ENCODE results near the gene PI16.

The PI16 gene

GRCh38 chr6:36954262-36954931, at the start of gene PI16:
Gene PI16 (plus strand): TSS chr6:36954738. CDS start chr6:36954761, 23 bp downstream.
- in situ Hi-C loops (cut with HindIII; ENCODE audit: low sequenced_read_pairs) = no loop called here

- in situ Hi-C loops (cut with HindIII; ENCODE audit: low sequenced_read_pairs) = loop anchor here (5.0 kb wide), 2 partner anchors 43 to 112 kb away; no protein-coding TSS in a partner anchor
These were observed 49.6 kb upstream of the PI16 start for GRCh38 chr6:36904851-36905393.

GRCh38 chr6:36906539-36907325, 47.8 kb upstream of the PI16 start:
- in situ Hi-C loops (cut with HindIII; ENCODE audit: low sequenced_read_pairs) = loop anchor here (5.0 kb wide), 2 partner anchors 44 to 111 kb away; no protein-coding TSS in a partner anchor

- in situ Hi-C loops (cut with HindIII; ENCODE audit: low sequenced_read_pairs) = loop anchor here (5.0 kb wide), 2 partner anchors 45 to 110 kb away; no protein-coding TSS in a partner anchor
These were observed 46.8 kb upstream of the PI16 start for GRCh38 chr6:36907781-36908180.

- in situ Hi-C loops (cut with HindIII; ENCODE audit: low sequenced_read_pairs) = loop anchor here (5.0 kb wide), 2 partner anchors 46 to 109 kb away; no protein-coding TSS in a partner anchor
These were observed 45.8 kb upstream of the PI16 start for GRCh38 chr6:36908747-36909146.

GRCh38 chr6:36912030-36912454, 42.5 kb upstream of the PI16 start:
- in situ Hi-C loops (cut with HindIII; ENCODE audit: low sequenced_read_pairs) = no loop called here

GRCh38 chr6:36912586-36912985, 42.0 kb upstream of the PI16 start:
- in situ Hi-C loops (cut with HindIII; ENCODE audit: low sequenced_read_pairs) = no loop called here

- in situ Hi-C loops (cut with HindIII; ENCODE audit: low sequenced_read_pairs) = no loop called here
These were observed 41.5 kb upstream of the PI16 start for GRCh38 chr6:36913082-36913481.

GRCh38 chr6:36914227-36914794, 40.2 kb upstream of the PI16 start:
- in situ Hi-C loops (cut with HindIII; ENCODE audit: low sequenced_read_pairs) = no loop called here

GRCh38 chr6:36915599-36915998, 38.9 kb upstream of the PI16 start:
- in situ Hi-C loops (cut with HindIII; ENCODE audit: low sequenced_read_pairs) = no loop called here

GRCh38 chr6:36916126-36916525, 38.4 kb upstream of the PI16 start:
- in situ Hi-C loops (cut with HindIII; ENCODE audit: low sequenced_read_pairs) = no loop called here

- in situ Hi-C loops (cut with HindIII; ENCODE audit: low sequenced_read_pairs) = no loop called here
These were observed 36.9 kb upstream of the PI16 start for GRCh38 chr6:36917541-36918193.

- in situ Hi-C loops (cut with HindIII; ENCODE audit: low sequenced_read_pairs) = no loop called here
These were observed 34.5 kb upstream of the PI16 start for GRCh38 chr6:36920049-36920448.

- in situ Hi-C loops (cut with HindIII; ENCODE audit: low sequenced_read_pairs) = no loop called here
These were observed 34.0 kb upstream of the PI16 start for GRCh38 chr6:36920546-36920945.

- in situ Hi-C loops (cut with HindIII; ENCODE audit: low sequenced_read_pairs) = no loop called here
These were observed 30.4 kb upstream of the PI16 start for GRCh38 chr6:36924131-36924530.

GRCh38 chr6:36924778-36925374, 29.7 kb upstream of the PI16 start:
- in situ Hi-C loops (cut with HindIII; ENCODE audit: low sequenced_read_pairs) = no loop called here

GRCh38 chr6:36925809-36926208, 28.7 kb upstream of the PI16 start:
- in situ Hi-C loops (cut with HindIII; ENCODE audit: low sequenced_read_pairs) = no loop called here

GRCh38 chr6:36926708-36927513, 27.6 kb upstream of the PI16 start:
- in situ Hi-C loops (cut with HindIII; ENCODE audit: low sequenced_read_pairs) = no loop called here

- in situ Hi-C loops (cut with HindIII; ENCODE audit: low sequenced_read_pairs) = no loop called here
These were observed 26.6 kb upstream of the PI16 start for GRCh38 chr6:36927691-36928546.

Data from endothelial cell of hepatic sinusoid (primary cell).